Suprapubic skin (tissue), 4 donors: ENCODE measurements around the gene CFAP100.

ENCODE experiments used
- CTCF ChIP-seq, 2 donors: fragments of 200-600 bp in 1 of 2; fragments of 450-650 bp in 1 of 2; sonication (generic) in 1 of 2; IDR thresholded peaks; one replicate each; pipeline ENCODE4 v1.5.1; 2016 to 2019; ENCODE audit warnings: antibody characterized with exemption in 2 of 2, mild to moderate bottlenecking in 1 of 2, moderate library complexity in 1 of 2
- EP300 ChIP-seq: sonication (generic); formaldehyde crosslinking; IDR thresholded peaks from one replicate; pipeline ENCODE4 v1.6.1; 2017; ENCODE audit warnings: antibody characterized with exemption
- POLR2A ChIP-seq, 2 donors: fragments of 450-650 bp; IDR thresholded peaks; one replicate each; pipeline ENCODE4 v1.6.1; 2017; ENCODE audit warnings: antibody characterized with exemption in 2 of 2, mild to moderate bottlenecking in 2 of 2, moderate library complexity in 2 of 2
- POLR2AphosphoS5 ChIP-seq, 3 donors: sonication (generic); formaldehyde crosslinking; IDR thresholded peaks; one replicate each; pipeline ENCODE4 v1.6.1; 2017; ENCODE audit warnings: antibody characterized with exemption in 3 of 3

GRCh38 chr3:126352476-126353454 lies 41.9 kb upstream of the CFAP100 start:
- TF ChIP-seq POLR2A (IDR thresholded peaks at IDR 0.05): no peak
- no peak for TF ChIP-seq CTCF (IDR thresholded peaks at IDR 0.05)
- no peak for TF ChIP-seq POLR2AphosphoS5 (IDR thresholded peaks at IDR 0.05)
- TF ChIP-seq EP300: no peak
